ENCODE measurements around the gene DLG2. TPM values are rescaled to one million over a fixed set of nuclear protein-coding genes. Genes with fewer than 3 reads are reported as not detected.

The DLG2 gene
- total and polyA plus RNA-seq, 3 experiments from 2014 or later, result 0.81 to 1.5 (median 1.3) TPM

DNA sequence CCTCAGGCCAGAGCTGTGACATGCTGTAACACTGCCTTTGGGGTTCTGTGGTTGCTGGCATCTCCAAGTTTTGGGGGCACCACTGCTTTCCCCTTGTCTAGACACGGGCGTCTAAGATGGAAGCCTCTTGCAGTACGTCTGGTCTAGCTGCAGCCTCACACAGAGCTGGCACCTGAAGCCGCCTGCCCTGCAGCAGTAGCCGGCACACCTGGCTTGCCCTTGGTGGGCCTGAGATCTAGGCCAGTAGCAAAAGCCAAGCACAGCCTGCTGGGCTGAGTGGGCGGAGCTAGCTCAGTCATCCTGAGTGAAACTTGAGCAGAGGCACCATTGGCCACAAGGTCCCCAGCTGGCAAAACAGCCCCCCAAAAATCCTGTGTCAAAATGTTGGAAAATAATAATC, 154.2 kb downstream of the DLG2 start:
- Histone ChIP-seq H3K4me1 (ENCODE audit: insufficient read depth, low read length) (no peaks in the 10 kb centered on the region), H3K36me3 (ENCODE audit: insufficient read depth, low read length) (no peaks in the 10 kb centered on the region), H3K4me3 (ENCODE audit: low read length) (no peak overlapping the region), H3K9me3 (ENCODE audit: low read length) (no peaks in the 10 kb centered on the region), H3K27ac (ENCODE audit: low read depth, low read length) (no peak overlapping the region), H3K27me3 (ENCODE audit: insufficient read depth, low read length, poor library complexity, severe bottlenecking) (no peaks in the 10 kb centered on the region)
- ChIA-PET CTCF (no interaction called here), POLR2A (no interaction called here)
- H3K27ac Mint-ChIP-seq, result no peak overlapping the region
- DNase-seq, result no peak
- H3K9me3 Mint-ChIP-seq, result peaks cover 17 to 42% (median 40%) of the 10 kb centered on the region in 5 donors
- H3K36me3 Mint-ChIP-seq, result peaks cover 0 to 10% (median 0%) of the 10 kb centered on the region in 3 donors
- no peak overlapping the region for H3K4me3 Mint-ChIP-seq
- no peaks in the 10 kb centered on the region for H3K4me1 Mint-ChIP-seq
- peaks cover 0 to 5% of the 10 kb centered on the region in 2 donors for H3K27me3 Mint-ChIP-seq

DNA sequence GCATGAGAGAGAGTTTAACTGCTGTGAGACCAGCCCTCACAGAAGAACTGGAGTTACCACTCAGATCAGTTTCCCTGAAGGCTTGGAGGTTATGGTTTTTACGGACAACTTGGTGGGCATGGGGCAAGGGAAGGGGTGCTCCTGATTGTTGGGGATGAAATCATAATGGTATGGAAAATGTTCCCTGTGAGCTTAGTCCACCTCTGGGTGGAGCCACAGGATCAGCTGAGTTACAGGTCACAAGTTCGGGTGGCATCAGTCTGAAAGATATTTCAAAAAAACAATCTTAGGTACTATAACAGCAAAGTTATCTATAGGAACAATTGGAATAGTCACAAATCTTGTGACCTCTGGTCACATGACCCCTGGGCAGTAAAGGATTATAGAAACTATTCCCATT, 162.9 kb downstream of the DLG2 start:
- CTCF ChIA-PET, result no interaction called here
- Mint-ChIP-seq H3K27me3 (peaks cover 0 to 2% of the 10 kb centered on the region in 2 donors), H3K36me3 (peaks cover 0 to 8% (median 0%) of the 10 kb centered on the region in 3 donors), H3K27ac (no peak overlapping the region), H3K4me3 (no peak overlapping the region), H3K4me1 (no peaks in the 10 kb centered on the region), H3K9me3 (peaks cover 34 to 75% (median 57%) of the 10 kb centered on the region in 5 donors)
- Histone ChIP-seq H3K9me3 (ENCODE audit: low read length) (no peaks in the 10 kb centered on the region), H3K27ac (ENCODE audit: low read depth, low read length) (no peak overlapping the region), H3K36me3 (ENCODE audit: insufficient read depth, low read length) (no peaks in the 10 kb centered on the region), H3K27me3 (ENCODE audit: insufficient read depth, low read length, poor library complexity, severe bottlenecking) (no peaks in the 10 kb centered on the region), H3K4me1 (ENCODE audit: insufficient read depth, low read length) (no peaks in the 10 kb centered on the region), H3K4me3 (ENCODE audit: low read length) (no peak overlapping the region)
- POLR2A ChIA-PET, result no interaction called here
- no peak for DNase-seq

DNA sequence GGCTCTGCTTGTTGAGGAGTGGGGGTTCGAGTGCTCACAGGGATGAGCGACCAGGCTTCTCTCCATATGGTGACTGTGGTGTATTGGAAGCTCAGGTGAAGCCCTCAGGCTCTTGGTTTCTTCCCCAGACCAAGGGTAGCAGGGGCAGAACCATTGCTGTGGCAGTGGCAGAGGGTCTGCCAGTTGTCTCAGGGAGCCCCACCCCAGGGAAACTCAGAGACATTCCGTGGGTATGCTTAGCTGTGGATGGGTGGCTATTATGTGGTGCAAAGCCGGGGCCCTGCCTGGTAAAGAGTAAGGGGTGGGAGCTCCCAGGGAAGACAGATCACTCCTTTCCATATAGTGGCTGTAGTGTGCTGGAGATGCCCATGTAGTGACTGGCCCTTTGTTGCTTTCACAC, 167.8 kb downstream of the DLG2 start:
- Mint-ChIP-seq H3K4me1 (no peaks in the 10 kb centered on the region), H3K4me3 (no peak overlapping the region), H3K36me3 (peaks cover 0 to 13% (median 0%) of the 10 kb centered on the region in 3 donors), H3K27me3 (no peaks in the 10 kb centered on the region), H3K27ac (no peak overlapping the region), H3K9me3 (peaks cover 51 to 85% (median 73%) of the 10 kb centered on the region in 5 donors)
- Histone ChIP-seq H3K9me3 (ENCODE audit: low read length) (no peaks in the 10 kb centered on the region), H3K27ac (ENCODE audit: low read depth, low read length) (no peak overlapping the region), H3K27me3 (ENCODE audit: insufficient read depth, low read length, poor library complexity, severe bottlenecking) (no peaks in the 10 kb centered on the region), H3K4me1 (ENCODE audit: insufficient read depth, low read length) (no peaks in the 10 kb centered on the region), H3K36me3 (ENCODE audit: insufficient read depth, low read length) (no peaks in the 10 kb centered on the region), H3K4me3 (ENCODE audit: low read length) (no peak overlapping the region)
- DNase-seq, result no peak
- ChIA-PET POLR2A (no interaction called here), CTCF (no interaction called here)

DNA sequence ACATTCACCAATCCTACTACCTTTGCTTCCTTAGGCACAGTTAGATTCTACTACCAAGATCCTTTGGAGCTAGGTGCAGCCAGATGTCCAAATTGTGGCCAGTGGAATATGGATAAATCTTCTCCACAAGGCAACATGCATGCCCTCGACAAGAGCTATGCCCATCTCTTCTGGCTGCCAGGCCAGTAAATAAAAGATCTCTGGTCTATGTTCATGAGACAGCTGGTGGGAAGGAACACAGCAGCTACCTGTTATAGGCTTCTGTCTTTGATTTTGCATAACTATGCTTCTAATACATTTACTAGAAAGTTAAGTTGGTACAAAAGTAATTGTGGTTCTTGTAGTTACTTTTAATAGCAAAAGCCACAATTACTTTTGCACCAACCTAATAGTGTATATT, 182.7 kb downstream of the DLG2 start:
- POLR2A ChIA-PET, result no interaction called here
- no peaks in the 10 kb centered on the region for H3K27me3 Mint-ChIP-seq
- Histone ChIP-seq H3K36me3 (ENCODE audit: insufficient read depth, low read length) (no peaks in the 10 kb centered on the region), H3K27ac (ENCODE audit: low read depth, low read length) (no peak overlapping the region), H3K9me3 (ENCODE audit: low read length) (no peaks in the 10 kb centered on the region), H3K4me3 (ENCODE audit: low read length) (no peak overlapping the region), H3K4me1 (ENCODE audit: insufficient read depth, low read length) (no peaks in the 10 kb centered on the region), H3K27me3 (ENCODE audit: insufficient read depth, low read length, poor library complexity, severe bottlenecking) (no peaks in the 10 kb centered on the region)
- no peaks in the 10 kb centered on the region for H3K4me1 Mint-ChIP-seq
- no peak for DNase-seq
- CTCF ChIA-PET, result no interaction called here
- no peak overlapping the region for H3K4me3 Mint-ChIP-seq
- peaks cover 0 to 3% (median 0%) of the 10 kb centered on the region in 3 donors for H3K36me3 Mint-ChIP-seq
- no peak overlapping the region for H3K27ac Mint-ChIP-seq
- peaks cover 5 to 18% (median 14%) of the 10 kb centered on the region in 5 donors for H3K9me3 Mint-ChIP-seq

DNA sequence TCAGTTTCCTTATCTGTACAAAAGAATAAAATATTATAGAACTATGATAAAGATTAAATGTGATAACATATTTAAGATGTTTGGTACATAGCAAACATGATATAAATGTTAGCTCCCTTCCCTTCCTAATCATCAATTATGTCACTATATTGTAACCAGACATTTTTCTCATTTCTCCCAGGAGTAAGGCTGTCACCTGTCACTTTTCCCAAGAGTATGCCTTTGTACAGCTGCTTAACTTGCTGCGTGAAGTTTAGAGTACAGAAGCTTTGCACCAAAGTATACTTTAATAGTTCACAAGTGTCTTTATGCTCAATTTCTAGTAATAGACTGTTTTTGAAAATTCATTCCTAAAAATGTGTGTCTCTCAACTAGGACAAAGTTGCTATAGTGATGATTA, 186.9 kb downstream of the DLG2 start:
- ChIA-PET CTCF (no interaction called here), POLR2A (no interaction called here)
- Histone ChIP-seq H3K27ac (ENCODE audit: low read depth, low read length) (no peak overlapping the region), H3K36me3 (ENCODE audit: insufficient read depth, low read length) (no peaks in the 10 kb centered on the region), H3K9me3 (ENCODE audit: low read length) (no peaks in the 10 kb centered on the region), H3K4me3 (ENCODE audit: low read length) (no peak overlapping the region), H3K4me1 (ENCODE audit: insufficient read depth, low read length) (no peaks in the 10 kb centered on the region), H3K27me3 (ENCODE audit: insufficient read depth, low read length, poor library complexity, severe bottlenecking) (no peaks in the 10 kb centered on the region)
- Mint-ChIP-seq H3K4me1 (no peaks in the 10 kb centered on the region), H3K4me3 (no peak overlapping the region), H3K9me3 (peaks cover 19 to 34% (median 22%) of the 10 kb centered on the region in 5 donors), H3K27me3 (no peaks in the 10 kb centered on the region), H3K27ac (no peak overlapping the region), H3K36me3 (peaks cover 0 to 10% (median 0%) of the 10 kb centered on the region in 3 donors)
- no peak for DNase-seq

DNA sequence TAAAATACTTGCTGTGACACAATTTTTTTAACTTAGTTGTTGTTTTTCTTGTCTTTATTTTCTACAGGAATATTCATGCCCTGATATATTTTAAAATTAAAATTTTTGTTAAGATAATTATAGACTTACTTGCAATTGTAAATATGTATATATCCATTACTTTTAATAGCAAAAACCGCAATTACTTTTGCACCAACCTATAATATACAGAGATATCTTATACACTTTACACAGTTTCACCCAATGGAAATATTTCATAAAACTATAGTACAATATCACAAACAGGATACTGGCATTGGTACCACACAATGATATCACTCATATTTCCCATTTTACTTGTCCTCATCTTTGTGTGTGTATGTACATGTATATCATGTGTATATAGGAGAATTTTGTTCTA, 188.8 kb downstream of the DLG2 start:
- no peaks in the 10 kb centered on the region for H3K4me1 Mint-ChIP-seq
- POLR2A ChIA-PET, result no interaction called here
- H3K9me3 Mint-ChIP-seq, result peaks cover 29 to 49% (median 40%) of the 10 kb centered on the region in 5 donors
- H3K36me3 ChIP-seq (ENCODE audit: insufficient read depth, low read length), result no peaks in the 10 kb centered on the region
- no peak overlapping the region for H3K27ac Mint-ChIP-seq
- H3K27me3 Mint-ChIP-seq, result no peaks in the 10 kb centered on the region
- H3K36me3 Mint-ChIP-seq, result peaks cover 0 to 10% (median under 1%) of the 10 kb centered on the region in 3 donors
- H3K9me3 ChIP-seq (ENCODE audit: low read length), result no peaks in the 10 kb centered on the region
- no peaks in the 10 kb centered on the region for H3K27me3 ChIP-seq (ENCODE audit: insufficient read depth, low read length, poor library complexity, severe bottlenecking)
- no peak overlapping the region for H3K27ac ChIP-seq (ENCODE audit: low read depth, low read length)
- H3K4me3 ChIP-seq (ENCODE audit: low read length), result no peak overlapping the region
- DNase-seq, result no peak
- H3K4me1 ChIP-seq (ENCODE audit: insufficient read depth, low read length), result no peaks in the 10 kb centered on the region
- H3K4me3 Mint-ChIP-seq, result no peak overlapping the region
- CTCF ChIA-PET, result no interaction called here

DNA sequence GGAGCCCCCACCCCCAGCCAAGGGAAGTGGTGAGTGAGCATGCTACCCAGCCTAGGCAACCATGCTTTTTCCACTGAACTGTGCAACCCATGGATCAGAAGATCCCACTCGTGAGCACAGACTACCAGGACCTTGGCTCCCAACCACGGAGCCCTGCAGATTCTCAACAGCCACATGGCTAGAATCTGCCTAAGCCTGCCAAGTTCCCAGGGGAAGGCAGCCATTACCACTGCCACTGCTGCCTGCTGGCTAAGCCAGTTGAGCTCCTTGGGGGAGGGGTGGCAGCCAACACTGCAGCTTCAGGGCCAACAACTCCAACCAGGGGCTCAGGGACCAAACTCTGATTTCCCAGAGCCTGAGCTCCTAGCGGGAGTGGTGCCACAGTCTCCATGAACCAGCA, 195.8 kb downstream of the DLG2 start:
- no peaks in the 10 kb centered on the region for H3K27me3 Mint-ChIP-seq
- no peaks in the 10 kb centered on the region for H3K27me3 ChIP-seq (ENCODE audit: insufficient read depth, low read length, poor library complexity, severe bottlenecking)
- no peaks in the 10 kb centered on the region for H3K4me1 Mint-ChIP-seq
- H3K4me3 ChIP-seq (ENCODE audit: low read length), result no peak overlapping the region
- H3K36me3 ChIP-seq (ENCODE audit: insufficient read depth, low read length), result no peaks in the 10 kb centered on the region
- DNase-seq, result no peak
- peaks cover 31 to 83% (median 68%) of the 10 kb centered on the region in 5 donors for H3K9me3 Mint-ChIP-seq
- peaks cover 0 to 3% (median 3%) of the 10 kb centered on the region in 3 donors for H3K36me3 Mint-ChIP-seq
- ChIA-PET CTCF (no interaction called here), POLR2A (no interaction called here)
- no peak overlapping the region for H3K27ac ChIP-seq (ENCODE audit: low read depth, low read length)
- no peak overlapping the region for H3K27ac Mint-ChIP-seq
- no peak overlapping the region for H3K4me3 Mint-ChIP-seq
- no peaks in the 10 kb centered on the region for H3K4me1 ChIP-seq (ENCODE audit: insufficient read depth, low read length)
- H3K9me3 ChIP-seq (ENCODE audit: low read length), result no peaks in the 10 kb centered on the region

DNA sequence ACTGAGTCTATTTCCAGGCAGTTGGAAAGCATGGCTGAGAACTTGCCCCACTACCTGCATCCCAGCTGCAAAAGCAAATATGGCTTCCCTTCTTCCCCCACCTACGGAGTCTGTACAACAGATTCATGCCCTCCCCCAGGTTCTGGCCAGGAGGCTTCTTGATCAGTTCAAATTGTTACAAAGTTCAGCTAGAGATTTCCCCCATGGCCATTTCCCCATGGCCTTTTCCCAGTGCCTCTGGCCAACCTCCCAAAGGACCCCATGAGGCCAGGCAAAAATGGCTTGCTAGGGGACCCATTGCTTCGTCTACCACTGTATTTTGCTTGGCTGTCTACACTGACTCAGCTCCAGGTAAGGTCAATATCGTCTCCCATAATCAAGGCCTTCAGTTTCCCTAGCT, 203.3 kb downstream of the DLG2 start:
- no peak for DNase-seq
- no peaks in the 10 kb centered on the region for H3K36me3 ChIP-seq (ENCODE audit: insufficient read depth, low read length)
- Mint-ChIP-seq H3K4me1 (no peaks in the 10 kb centered on the region), H3K4me3 (no peak overlapping the region), H3K9me3 (peaks cover 28 to 79% (median 68%) of the 10 kb centered on the region in 5 donors), H3K27ac (no peak overlapping the region), H3K27me3 (no peaks in the 10 kb centered on the region), H3K36me3 (peaks cover 0 to 21% (median 2%) of the 10 kb centered on the region in 3 donors)
- no peaks in the 10 kb centered on the region for H3K9me3 ChIP-seq (ENCODE audit: low read length)
- ChIA-PET POLR2A (no interaction called here), CTCF (no interaction called here)
- H3K4me1 ChIP-seq (ENCODE audit: insufficient read depth, low read length), result no peaks in the 10 kb centered on the region
- no peaks in the 10 kb centered on the region for H3K27me3 ChIP-seq (ENCODE audit: insufficient read depth, low read length, poor library complexity, severe bottlenecking)
- no peak overlapping the region for H3K4me3 ChIP-seq (ENCODE audit: low read length)
- H3K27ac ChIP-seq (ENCODE audit: low read depth, low read length), result no peak overlapping the region

DNA sequence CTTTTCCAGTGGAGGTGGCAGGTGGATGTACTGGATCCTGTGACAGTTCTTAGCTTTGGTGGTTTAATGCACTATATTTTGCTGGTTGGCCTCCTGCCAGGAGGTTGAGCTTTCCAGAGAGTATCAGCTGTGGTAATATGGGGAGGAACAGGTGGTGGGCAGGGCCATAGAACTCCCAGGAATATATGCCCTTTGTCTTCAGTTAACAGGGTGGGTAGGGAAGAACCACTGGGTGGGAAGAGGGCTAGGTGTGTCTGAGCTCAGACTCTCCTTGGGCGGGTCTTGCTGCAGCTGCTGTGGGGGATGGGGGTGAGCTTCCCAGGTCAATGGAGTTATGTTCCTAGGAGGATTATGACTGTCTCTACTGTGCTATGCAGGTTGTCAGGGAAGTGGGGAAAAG, 203.8 kb downstream of the DLG2 start:
- ChIA-PET CTCF (no interaction called here), POLR2A (no interaction called here)
- Histone ChIP-seq H3K27me3 (ENCODE audit: insufficient read depth, low read length, poor library complexity, severe bottlenecking) (no peaks in the 10 kb centered on the region), H3K4me1 (ENCODE audit: insufficient read depth, low read length) (no peaks in the 10 kb centered on the region), H3K36me3 (ENCODE audit: insufficient read depth, low read length) (no peaks in the 10 kb centered on the region), H3K9me3 (ENCODE audit: low read length) (no peaks in the 10 kb centered on the region), H3K27ac (ENCODE audit: low read depth, low read length) (no peak overlapping the region), H3K4me3 (ENCODE audit: low read length) (no peak overlapping the region)
- H3K36me3 Mint-ChIP-seq, result peaks cover 0 to 21% (median 2%) of the 10 kb centered on the region in 3 donors
- H3K27ac Mint-ChIP-seq, result no peak overlapping the region
- H3K9me3 Mint-ChIP-seq, result peaks cover 31 to 79% (median 68%) of the 10 kb centered on the region in 5 donors
- H3K4me1 Mint-ChIP-seq, result no peaks in the 10 kb centered on the region
- no peaks in the 10 kb centered on the region for H3K27me3 Mint-ChIP-seq
- no peak for DNase-seq
- H3K4me3 Mint-ChIP-seq, result no peak overlapping the region
